Measurements from ENCODE around the gene OBP2B.

DNA sequence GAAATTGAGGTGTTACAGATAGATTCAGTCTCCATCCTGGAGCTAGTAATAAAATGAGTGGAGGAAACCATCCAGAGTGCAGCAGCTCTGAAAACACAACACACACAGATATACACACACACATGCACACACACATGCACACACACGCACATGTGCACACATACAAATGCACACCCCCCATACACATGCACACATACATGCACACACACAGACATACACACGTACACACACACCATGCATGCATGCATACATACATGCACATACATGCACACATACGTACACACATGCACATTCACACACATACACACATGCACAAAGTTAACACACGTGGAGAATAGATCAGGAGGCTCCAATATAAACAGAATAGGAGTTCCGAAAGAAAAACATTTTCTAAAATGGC, 21.0 kb upstream of the OBP2B start:
- TF ChIP-seq, protein P1, sequence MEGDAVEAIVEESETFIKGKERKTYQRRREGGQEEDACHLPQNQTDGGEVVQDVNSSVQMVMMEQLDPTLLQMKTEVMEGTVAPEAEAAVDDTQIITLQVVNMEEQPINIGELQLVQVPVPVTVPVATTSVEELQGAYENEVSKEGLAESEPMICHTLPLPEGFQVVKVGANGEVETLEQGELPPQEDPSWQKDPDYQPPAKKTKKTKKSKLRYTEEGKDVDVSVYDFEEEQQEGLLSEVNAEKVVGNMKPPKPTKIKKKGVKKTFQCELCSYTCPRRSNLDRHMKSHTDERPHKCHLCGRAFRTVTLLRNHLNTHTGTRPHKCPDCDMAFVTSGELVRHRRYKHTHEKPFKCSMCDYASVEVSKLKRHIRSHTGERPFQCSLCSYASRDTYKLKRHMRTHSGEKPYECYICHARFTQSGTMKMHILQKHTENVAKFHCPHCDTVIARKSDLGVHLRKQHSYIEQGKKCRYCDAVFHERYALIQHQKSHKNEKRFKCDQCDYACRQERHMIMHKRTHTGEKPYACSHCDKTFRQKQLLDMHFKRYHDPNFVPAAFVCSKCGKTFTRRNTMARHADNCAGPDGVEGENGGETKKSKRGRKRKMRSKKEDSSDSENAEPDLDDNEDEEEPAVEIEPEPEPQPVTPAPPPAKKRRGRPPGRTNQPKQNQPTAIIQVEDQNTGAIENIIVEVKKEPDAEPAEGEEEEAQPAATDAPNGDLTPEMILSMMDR (IDR thresholded peaks at IDR 0.05) = no peak
- TF ChIP-seq POLR2A (IDR thresholded peaks at IDR 0.05) (no peak), POLR2AphosphoS5 (IDR thresholded peaks at IDR 0.05) (no peak), EP300 (IDR thresholded peaks at IDR 0.05) (no peak)

Data from suprapubic skin (tissue), 4 donors.